ENCODE data around the gene RIPOR2. TPM values are rescaled to one million over a fixed set of nuclear protein-coding genes. Genes with fewer than 3 reads are reported as not detected.

The RIPOR2 gene
- total RNA-seq, 2 experiments from 2014 or later: 88.3 to 96.3 TPM

DNA sequence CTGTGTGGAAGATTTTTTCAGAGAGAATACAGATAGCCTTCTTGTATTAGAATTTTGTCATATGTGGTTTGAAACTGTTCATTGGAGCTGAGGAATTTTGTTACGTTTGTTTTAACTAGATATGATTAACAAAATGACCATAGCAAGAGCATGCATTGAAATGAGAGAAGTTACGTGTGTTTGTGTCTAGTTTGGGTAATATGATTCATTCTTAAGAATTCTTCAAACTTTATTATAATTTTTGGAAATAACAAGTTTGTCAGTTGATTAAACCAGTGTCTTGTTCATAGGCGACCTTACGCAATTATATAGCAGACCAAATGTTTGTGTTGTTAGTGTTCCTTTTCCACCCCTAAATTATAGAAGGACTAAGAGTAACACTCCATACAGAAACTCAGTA is 155.6 kb downstream of the RIPOR2 start:
- ChIA-PET CTCF (interaction anchor here (1.8 kb wide), 1 partner anchor 13 kb away, joined by 8 read pairs; no protein-coding TSS in a partner anchor), POLR2A (interaction anchor here (0.5 to 1.3 kb wide), 2 partner anchors 9 to 207 kb away, joined by 3 to 8 read pairs; no protein-coding TSS in a partner anchor)
- H3K9me3 Mint-ChIP-seq: no peaks in the 10 kb centered on the region
- DNase-seq (no peak), ATAC-seq (no peak)
- peaks cover 69% of the 10 kb centered on the region for H3K36me3 Mint-ChIP-seq (ENCODE audit: low read depth)
- peaks cover 21% of the 10 kb centered on the region for H3K4me1 Mint-ChIP-seq (ENCODE audit: low read depth)
- H3K27ac Mint-ChIP-seq: no peak overlapping the region
- intact Hi-C loops (cut with micrococcal nuclease): no loop called here
- no peak overlapping the region for H3K4me3 Mint-ChIP-seq
- H3K27me3 Mint-ChIP-seq: no peaks in the 10 kb centered on the region
- TF ChIP-seq, protein P1, sequence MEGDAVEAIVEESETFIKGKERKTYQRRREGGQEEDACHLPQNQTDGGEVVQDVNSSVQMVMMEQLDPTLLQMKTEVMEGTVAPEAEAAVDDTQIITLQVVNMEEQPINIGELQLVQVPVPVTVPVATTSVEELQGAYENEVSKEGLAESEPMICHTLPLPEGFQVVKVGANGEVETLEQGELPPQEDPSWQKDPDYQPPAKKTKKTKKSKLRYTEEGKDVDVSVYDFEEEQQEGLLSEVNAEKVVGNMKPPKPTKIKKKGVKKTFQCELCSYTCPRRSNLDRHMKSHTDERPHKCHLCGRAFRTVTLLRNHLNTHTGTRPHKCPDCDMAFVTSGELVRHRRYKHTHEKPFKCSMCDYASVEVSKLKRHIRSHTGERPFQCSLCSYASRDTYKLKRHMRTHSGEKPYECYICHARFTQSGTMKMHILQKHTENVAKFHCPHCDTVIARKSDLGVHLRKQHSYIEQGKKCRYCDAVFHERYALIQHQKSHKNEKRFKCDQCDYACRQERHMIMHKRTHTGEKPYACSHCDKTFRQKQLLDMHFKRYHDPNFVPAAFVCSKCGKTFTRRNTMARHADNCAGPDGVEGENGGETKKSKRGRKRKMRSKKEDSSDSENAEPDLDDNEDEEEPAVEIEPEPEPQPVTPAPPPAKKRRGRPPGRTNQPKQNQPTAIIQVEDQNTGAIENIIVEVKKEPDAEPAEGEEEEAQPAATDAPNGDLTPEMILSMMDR (IDR thresholded peaks at IDR 0.05): no peak

DNA sequence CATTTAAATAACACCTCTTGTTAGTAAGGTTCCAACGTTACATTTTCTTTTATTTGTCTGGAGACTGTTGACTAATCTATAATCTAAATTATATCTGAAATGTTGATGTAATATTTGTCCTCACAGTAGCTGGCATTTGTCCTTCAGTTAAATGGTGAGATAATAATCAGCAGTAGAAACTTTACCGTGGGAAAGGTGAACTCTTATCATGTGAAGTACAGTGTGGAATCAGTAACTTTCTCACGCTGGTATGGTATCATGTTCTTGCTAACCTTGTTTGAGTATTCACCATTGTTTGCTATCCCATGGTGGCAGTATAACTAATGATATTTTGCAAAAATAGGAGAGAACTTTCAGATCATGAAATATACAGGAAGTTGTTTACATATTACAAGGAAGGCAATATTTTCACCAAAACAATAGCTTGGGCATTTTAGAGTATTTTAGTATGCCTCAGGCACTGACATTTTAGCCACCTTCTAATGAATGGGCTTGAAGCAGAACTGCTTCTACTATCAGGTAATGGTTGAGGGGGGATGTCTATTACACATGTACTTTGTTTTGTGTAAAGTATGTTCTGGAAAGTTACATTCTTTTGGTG is 156.2 kb downstream of the RIPOR2 start:
- POLR2A ChIA-PET: interaction anchor here (0.5 to 1.3 kb wide), 2 partner anchors 9 to 207 kb away, joined by 3 to 8 read pairs; no protein-coding TSS in a partner anchor
- intact Hi-C loops (cut with micrococcal nuclease): no loop called here

DNA sequence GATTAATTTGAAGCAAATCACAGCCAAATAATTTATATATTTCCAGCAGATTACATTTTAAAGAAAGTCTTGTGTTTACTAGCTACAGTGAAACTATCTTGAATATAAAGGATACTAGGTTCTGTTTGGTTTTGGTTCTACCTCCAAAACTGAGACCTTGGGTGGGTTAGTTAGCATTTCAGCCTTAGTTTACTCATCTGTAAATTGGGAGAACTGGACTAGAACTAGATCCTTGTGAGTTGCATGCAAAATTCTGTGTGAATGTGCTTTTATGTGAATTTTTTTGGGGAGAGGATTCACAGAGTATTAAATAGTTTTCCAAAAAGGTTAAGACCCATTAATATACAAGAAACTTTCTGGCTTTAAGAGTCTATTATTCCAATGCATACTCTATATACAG is 156.9 kb downstream of the RIPOR2 start:
- Mint-ChIP-seq H3K4me3 (no peak overlapping the region), H3K27ac (no peak overlapping the region), H3K36me3 (ENCODE audit: low read depth) (peaks cover 60% of the 10 kb centered on the region), H3K4me1 (ENCODE audit: low read depth) (peaks cover 25% of the 10 kb centered on the region), H3K9me3 (no peaks in the 10 kb centered on the region), H3K27me3 (no peaks in the 10 kb centered on the region)
- DNase-seq (no peak), ATAC-seq (no peak)
- intact Hi-C loops (cut with micrococcal nuclease): no loop called here
- TF ChIP-seq, protein P1 (IDR thresholded peaks at IDR 0.05): no peak
- CTCF ChIA-PET: interaction anchor here (0.6 to 1.8 kb wide), 4 partner anchors 10 to 291 kb away, joined by 3 to 8 read pairs (median 3); no protein-coding TSS in a partner anchor
- POLR2A ChIA-PET: interaction anchor here (0.7 to 1.3 kb wide), 2 partner anchors 10 to 60 kb away, joined by 3 to 8 read pairs; partner anchors contain the start of gene C6orf62

More for the DNA sequence above, 156.2 kb downstream of the RIPOR2 start:
- no peaks in the 10 kb centered on the region for H3K9me3 Mint-ChIP-seq
- DNase-seq: no peak
- no peak for ATAC-seq
- CTCF ChIA-PET: interaction anchor here (1.8 kb wide), 1 partner anchor 13 kb away, joined by 8 read pairs; no protein-coding TSS in a partner anchor
- TF ChIP-seq, protein P1 (IDR thresholded peaks at IDR 0.05): no peak
- no peak overlapping the region for H3K27ac Mint-ChIP-seq
- H3K27me3 Mint-ChIP-seq: no peaks in the 10 kb centered on the region
- no peak overlapping the region for H3K4me3 Mint-ChIP-seq
- peaks cover 22% of the 10 kb centered on the region for H3K4me1 Mint-ChIP-seq (ENCODE audit: low read depth)
- H3K36me3 Mint-ChIP-seq (ENCODE audit: low read depth): peaks cover 65% of the 10 kb centered on the region

DNA sequence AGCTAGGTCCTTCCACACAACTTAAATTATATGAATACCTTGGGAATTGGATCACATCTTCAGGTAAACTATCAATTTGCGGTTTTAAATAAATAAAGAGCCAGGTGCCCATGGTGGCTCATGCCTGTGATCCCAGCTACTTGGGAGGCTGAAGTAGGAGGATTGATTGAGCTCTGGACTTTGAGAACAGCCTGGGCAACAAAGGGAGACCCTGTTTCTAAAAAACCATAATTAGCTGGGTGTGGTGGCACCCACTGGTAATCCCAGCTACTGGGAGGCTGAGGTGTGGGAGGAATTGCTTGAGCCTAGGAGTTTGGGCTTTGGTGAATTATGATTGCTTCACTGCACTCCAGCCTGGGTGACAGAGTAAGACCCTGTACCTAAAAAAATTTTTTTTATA is 157.6 kb downstream of the RIPOR2 start:
- H3K4me1 Mint-ChIP-seq (ENCODE audit: low read depth): peaks cover 25% of the 10 kb centered on the region
- ChIA-PET CTCF (interaction anchor here (0.6 to 1.2 kb wide), 3 partner anchors 10 to 292 kb away, joined by 3 read pairs; no protein-coding TSS in a partner anchor), POLR2A (interaction anchor here (0.7 kb wide), 1 partner anchor 59 kb away, joined by 3 read pairs; the partner anchor contains the start of gene C6orf62)
- H3K4me3 Mint-ChIP-seq: peak overlapping the region; percentile 34
- H3K9me3 Mint-ChIP-seq: no peaks in the 10 kb centered on the region
- peaks cover 56% of the 10 kb centered on the region for H3K36me3 Mint-ChIP-seq (ENCODE audit: low read depth)
- intact Hi-C loops (cut with micrococcal nuclease): no loop called here
- no peak overlapping the region for H3K27ac Mint-ChIP-seq
- H3K27me3 Mint-ChIP-seq: no peaks in the 10 kb centered on the region
- no peak for DNase-seq
- TF ChIP-seq, protein P1 (IDR thresholded peaks at IDR 0.05): no peak
- no peak for ATAC-seq

DNA sequence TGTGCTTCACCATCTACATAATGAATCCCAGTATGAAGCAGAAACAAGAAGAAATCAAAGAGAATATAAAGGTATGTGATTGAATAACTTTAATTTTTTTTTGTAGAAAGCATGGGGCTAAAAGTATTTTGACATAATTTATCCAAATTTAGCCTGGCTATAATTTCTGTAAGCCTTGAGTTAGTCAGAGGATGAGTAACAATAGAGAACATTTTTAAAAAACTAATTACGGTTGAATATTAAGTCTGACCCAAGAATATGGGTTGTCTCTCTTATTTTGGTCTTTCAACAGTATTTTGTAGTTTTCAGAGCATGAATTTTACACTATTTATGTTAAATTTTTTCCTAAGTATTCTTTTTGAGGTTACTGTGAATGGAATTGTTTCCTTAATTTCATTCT is 158.5 kb downstream of the RIPOR2 start:
- TF ChIP-seq, protein P1 (IDR thresholded peaks at IDR 0.05): no peak
- ATAC-seq: no peak
- ChIA-PET POLR2A (interaction anchor here (1.5 kb wide), 1 partner anchor 41 kb away, joined by 3 read pairs; no protein-coding TSS in a partner anchor), CTCF (no interaction called here)
- Mint-ChIP-seq H3K4me3 (peak overlapping the region; percentile 98), H3K9me3 (no peaks in the 10 kb centered on the region), H3K27me3 (no peaks in the 10 kb centered on the region), H3K4me1 (ENCODE audit: low read depth) (peaks cover 25% of the 10 kb centered on the region), H3K27ac (no peak overlapping the region), H3K36me3 (ENCODE audit: low read depth) (peaks cover 51% of the 10 kb centered on the region)
- DNase-seq: no peak
- intact Hi-C loops (cut with micrococcal nuclease): no loop called here
